ENCODE measurements around the gene FAHD2A.
"Not testable (repeated sequence)": the region's sequence is repeated elsewhere in the genome, so short reads cannot be mapped to it uniquely, and the experiment has no call there.

FAHD2A gene

DNA sequence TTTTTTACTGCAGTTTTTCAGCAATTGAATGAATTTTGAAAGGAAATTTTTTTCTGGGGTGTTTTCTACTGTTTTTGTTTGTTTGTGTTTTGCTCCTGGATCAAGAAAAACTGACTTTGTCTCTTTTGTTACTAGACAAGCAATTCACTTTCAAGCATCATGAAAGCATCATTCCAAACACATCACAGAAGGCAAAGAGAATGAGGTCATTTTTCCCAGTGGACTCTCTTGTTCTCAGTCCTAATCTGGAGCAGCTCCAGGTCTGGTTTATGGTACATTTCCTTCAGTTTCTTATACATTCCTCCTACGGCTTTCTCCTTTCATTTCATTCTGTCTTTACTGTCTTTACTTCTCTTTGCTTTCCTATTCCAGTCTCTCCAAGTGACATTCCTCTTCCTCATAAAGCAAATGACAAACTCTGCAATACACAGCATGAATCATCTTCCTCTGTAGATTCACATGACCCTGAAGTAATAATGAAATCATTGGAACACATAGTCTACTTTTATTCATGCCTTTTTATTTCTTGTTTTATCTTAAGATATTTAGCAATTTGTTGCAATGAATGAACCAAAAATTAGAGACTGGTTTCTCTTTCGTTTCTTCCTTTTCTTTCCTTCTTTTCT, 40.1 kb downstream of the FAHD2A start:
- DNase-seq, result not testable (repeated sequence)

DNA sequence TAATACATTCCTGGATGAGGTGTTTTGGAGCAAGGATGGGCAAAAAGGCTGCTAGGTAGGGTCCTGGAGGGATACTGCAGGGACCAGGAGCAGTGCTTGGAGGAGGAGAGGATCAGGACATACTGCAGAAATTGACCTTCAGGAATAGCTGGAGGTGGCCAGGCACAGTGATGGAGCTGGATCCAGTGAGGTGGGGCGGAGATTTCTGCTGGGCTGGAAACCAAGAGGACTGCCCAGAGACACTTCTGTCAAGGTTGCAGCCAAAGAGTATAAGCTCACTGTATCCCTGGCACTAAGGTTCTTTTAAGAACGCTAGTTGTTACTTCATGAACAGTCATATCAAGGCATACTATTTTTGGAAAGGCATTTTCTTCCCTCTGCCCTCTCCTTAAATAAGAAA, 42.8 kb downstream of the FAHD2A start:
- not testable (repeated sequence) for DNase-seq

DNA sequence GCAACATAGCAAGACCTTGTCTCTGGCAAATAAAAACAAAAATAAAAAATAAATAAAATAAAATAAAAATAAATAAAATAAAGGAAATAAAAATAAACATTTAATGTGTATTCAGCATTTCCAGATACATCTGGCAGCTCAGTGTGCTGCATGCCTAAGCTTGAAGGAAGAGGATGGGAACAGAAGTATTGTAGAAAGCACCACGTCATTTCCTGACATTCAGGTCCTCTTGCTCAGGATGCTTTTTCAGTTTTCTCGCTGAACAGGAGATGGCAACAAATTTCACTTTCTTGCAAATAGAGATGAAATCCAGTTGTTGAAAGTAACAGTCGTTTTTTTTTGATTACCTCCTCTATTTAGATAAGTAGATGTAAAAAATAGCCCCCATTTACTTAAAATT, 60.8 kb downstream of the FAHD2A start:
- not testable (repeated sequence) for DNase-seq
